ENCODE measurements around the gene SGCG.
"Not testable (repeated sequence)": the region's sequence is repeated elsewhere in the genome, so short reads cannot be mapped to it uniquely, and the experiment has no call there.

Gene SGCG

DNA sequence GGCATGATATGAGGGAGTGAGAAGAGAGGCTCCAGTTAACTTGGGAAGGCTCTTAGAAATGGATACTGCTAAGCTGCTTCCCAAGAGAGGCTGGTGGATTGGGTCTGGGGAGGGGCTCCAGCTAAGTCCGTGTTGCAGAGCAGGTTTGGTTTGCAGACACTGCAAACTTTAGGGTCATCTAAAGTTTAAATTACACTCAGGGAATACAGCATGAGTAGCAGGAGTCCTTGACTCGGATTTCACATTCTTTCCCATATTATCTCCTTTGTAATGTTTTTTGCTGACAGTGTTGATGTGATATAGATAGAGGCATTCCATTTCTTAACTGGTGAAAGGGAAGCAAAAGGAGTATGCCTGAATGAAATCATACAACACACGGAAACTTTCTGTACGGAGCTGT, 31.9 kb downstream of the SGCG start:
- no peak for DNase-seq

DNA sequence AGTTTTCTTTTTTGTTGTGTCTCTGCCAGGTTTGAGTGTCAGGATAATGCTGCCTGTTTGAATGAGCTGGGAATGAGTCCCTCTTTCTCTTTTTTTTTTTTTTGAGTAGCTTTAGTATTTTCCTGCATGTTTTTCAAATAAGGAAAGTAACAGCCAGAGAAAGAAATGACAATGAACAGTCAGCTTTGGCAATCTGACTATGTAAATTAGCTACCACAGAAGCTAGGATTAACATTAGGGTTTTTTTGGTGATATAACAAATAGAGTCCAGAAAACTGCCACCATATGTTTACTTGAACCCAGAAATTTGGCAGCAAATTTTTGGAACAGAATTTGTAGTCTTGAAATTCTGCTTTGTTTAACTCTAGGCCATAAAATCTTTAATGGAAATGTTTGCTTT, 50.5 kb downstream of the SGCG start:
- DNase-seq = no peak

DNA sequence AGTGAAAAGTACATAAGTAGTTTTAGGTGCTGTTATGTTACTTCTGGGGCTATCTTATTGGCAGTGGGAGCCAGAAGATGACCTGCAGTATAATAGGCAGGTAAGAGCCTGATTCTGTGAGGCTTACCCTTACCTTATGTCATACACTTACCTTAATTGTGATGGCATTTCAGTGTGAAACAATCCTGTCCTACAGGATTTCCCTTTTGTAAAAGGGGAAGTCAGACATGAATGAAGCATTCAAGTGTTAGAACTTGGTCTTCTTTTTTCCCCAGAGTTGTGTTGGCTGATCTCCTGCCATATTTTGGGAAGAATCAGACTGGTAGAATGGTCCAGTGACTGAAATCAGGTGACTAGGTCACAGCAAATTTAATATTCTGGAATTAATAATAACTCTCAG, 55.2 kb downstream of the SGCG start:
- no peak for DNase-seq

DNA sequence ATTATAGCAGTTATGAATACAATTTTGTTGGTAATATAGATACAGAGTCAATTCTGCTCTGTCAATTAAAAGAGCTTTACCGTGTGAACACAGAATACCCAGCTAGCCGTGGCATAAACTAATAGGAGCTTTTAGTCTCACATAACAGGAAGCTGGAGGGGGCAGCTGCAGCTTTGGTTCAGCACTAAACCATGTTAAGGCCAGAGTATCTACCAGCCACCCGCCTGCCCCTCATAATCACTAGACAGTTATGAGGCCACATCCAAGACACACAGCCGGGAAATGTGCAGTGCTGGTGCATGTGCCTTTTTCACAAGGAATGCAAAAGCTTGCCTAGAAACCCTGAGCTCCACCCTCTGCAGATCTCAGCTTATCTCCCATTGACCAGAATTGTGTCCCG, 62.3 kb downstream of the SGCG start:
- no peak for DNase-seq

DNA sequence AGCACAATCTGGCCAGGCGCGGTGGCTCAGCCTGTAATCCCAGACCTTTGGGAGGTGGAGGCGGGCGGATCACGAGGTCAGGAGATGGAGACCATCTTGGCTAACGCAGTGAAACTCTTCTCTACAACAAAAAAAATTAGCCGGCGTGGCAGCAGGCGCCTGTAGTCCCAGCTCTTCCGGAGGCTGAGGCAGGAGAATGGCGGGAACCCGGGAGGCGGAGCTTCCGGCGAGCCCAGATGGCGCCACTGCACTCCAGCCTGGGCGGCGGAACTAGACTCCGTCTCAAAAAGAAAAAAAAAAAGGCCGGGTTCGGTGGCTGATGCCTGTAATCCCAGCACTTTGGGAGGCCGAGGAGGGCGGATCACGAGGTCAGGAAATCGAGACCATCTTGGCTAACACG, 67.6 kb downstream of the SGCG start:
- DNase-seq = not testable (repeated sequence)

DNA sequence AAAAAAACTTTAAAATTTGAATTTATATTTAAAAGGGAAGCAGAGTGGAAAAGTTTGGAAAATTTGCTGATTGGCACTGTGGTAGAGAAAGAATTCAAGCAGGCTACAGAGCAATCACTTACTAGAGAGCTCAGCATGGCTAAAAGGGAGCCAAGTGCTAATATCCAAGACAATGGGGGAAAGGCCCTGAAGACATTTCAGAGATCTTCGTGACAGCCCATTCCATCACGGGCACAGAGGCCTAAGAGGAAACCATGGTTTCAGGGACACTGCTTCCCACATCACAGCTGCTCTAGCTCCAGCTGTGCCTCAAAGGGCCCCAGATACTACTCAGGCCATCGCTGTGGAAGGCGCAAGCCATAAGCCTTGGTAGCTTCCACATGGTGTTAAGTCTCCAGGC, 73.7 kb downstream of the SGCG start:
- no peak for DNase-seq

DNA sequence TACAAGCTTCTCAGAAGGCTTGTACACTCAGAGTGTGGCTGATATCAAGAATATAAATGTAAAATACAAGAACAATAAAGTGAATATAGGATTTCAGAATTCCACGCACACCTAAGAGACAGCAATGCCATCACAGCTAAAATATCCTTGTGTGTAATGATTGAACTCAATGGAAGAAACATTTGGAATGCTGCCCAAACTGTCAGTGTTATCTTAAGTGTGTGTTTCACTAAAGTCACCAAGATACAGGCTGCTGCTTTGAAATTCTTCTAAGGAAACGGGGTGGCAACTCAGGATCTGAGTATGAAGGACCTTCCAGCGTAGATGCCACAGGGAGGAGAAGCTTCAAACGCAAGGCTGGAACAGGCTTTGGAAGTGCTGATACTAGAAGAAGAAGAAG, 86.8 kb downstream of the SGCG start:
- DNase-seq = no peak

DNA sequence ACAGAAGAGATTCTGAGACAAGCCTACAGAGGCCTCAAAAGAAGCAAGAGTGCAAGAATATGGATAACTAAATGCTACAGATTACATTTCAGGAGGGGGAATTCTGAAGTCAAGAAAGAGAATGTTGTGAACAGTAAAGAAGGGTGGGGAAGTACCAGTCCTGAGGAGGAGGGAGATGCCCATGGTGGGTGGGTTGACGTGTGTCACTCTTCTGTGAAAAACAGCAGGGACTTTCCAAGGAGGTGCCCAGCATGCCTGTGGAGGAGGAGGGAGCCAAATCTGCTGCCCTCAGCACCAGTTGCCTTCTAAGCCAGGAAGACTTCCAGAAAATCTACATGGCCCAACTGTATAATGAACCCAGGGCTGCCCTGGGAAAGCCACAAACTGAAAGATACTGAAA, 87.7 kb downstream of the SGCG start:
- no peak for DNase-seq

DNA sequence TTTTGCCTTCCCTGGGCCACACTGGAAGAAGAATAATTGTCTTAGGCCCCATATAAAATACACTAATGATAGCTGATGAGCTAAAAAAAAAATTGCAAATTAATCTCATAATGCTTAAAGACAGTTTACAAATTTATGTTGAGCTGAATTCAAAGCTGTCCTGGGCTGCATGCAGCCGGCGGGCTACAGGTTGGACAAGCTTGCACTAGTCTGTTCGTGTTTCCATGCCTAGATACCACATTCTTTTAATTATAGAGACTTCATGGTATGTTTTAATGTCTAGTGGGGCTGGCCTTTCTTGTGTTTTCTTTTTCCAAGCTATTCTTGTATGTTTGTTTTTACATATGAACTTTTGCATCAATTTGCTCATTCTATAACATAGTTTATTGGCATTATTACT, 90.6 kb downstream of the SGCG start:
- DNase-seq = no peak

DNA sequence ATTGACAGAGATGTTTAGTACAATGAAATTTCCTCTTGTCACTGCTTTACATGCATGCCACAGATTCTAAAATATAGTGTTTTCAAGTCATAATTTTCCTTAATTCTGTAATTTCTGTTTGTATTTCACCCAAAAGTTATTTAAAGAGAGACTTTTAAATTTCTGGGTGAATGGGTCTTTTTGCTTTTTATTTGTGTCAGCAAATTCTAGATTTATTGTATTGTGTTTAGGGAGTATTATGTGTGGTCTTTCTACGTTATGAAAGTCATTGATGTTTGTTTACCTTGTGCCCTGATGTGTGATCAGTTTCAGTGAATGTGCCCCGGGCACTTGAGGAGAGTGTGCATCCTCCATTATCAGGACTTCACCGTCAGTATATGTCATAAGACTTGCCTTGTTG, 92.7 kb downstream of the SGCG start:
- DNase-seq = no peak

DNA sequence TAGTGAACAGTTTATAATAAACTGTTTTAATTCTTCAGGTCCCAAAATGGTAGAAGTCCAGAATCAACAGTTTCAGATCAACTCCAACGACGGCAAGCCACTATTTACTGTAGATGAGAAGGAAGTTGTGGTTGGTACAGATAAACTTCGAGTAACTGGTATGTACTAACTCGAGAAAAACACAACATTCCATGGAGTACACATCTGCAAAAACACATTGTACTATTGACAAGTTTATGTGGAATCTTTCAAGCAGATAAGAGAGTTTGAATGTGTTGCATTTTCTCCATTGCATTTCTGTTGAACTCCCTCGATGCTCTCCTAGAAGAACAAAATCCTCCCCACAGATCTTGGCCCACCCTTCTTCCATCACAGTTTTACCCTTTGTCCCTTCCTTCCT, 98.5 kb downstream of the SGCG start:
- DNase-seq = no peak

DNA sequence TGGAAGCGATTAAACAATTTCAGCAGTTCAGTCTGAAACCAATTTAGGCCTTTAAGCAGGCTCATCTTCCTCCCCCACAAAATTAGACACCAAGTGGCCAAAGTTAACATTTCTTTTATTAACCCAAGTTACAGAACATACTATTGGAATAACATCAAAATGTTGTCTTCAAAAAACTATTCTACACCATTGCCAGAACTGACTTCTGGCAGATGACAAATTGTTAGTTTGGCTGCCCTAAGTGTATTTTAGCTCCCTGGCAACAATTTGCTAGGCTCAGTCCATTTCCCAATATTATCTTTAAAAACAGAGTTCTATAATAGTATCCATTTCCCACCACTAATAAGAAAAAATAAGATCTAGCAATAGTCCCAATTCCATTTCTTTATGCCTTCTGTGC, 107.8 kb downstream of the SGCG start:
- DNase-seq = no peak

DNA sequence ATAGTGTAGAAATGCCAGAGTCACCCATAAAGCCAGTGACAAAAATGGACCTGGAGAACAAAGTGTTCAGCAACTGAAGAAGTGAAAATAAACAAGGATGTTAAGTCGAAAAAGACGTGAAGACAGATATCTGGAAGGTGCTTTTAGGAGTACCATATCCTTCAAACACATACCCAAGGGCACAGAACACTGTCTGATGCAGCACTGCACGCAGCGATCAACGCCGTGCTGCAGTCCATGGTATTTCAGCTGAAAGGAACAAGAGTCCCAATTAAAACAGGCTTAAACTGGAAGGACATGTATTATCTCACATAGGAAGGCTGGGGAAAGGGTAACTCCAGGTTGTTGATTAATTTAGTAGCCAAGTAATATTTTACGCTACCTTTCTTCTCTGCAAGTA, 108.2 kb downstream of the SGCG start:
- DNase-seq = no peak

DNA sequence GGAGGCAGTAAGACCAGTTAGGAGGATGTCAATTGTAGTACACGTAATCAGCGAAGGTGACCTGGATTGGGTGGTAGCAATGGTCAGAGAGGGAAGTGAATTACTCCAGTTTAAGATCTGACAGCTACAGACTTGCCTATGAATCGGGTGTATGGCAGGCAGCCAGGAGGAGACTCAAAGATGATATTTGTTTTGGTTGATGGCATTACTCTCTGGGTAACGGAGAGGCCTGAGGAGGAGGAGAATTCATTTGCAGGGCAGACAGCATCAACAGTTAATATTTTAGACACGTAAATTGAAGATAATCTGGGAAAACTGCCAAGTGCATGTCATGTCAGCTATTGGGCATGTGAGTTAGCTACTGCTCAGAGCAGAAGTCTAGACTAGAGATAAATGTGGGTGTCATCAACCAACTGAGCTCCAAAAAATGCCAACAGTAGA, 109.2 kb downstream of the SGCG start:
- DNase-seq = peak; percentile 4

DNA sequence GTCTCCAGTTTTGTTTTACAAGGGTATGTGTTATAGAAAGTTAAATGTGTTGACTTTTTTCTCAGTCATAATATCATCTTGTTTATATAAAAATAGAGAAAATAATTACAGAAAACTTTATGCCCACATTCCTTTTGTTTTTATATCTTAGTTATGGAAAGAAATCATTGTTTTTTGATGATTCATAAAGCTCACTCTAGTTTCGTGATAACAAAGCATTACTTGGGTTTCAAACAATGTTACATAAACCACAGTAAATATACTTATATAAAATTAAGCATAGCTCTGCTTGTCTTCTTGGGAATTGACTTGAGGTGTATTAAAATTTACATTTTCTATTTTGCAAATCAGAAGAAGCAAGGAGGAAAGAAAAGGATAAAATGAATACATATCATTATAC, 111.8 kb downstream of the SGCG start:
- no peak for DNase-seq

DNA sequence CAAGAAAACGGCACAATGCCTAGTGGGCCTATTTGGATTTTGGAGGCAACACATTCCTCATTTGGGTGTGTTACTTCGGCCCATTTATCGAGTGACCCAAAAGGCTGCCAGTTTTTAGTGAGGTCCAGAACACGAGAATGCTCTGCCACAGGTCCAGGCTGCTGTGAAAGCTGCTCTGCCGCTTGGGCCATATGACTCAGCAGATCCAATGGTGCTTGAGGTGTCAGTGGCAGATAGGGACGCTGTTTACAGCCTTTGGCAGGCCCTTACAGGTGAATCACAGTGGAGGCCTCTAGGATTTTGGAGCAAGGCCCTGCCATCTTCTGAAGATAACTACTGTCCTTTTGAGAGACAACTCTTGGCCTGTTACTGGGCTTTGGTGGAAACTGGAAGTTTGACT, 134.1 kb downstream of the SGCG start:
- DNase-seq = not testable (repeated sequence)

DNA sequence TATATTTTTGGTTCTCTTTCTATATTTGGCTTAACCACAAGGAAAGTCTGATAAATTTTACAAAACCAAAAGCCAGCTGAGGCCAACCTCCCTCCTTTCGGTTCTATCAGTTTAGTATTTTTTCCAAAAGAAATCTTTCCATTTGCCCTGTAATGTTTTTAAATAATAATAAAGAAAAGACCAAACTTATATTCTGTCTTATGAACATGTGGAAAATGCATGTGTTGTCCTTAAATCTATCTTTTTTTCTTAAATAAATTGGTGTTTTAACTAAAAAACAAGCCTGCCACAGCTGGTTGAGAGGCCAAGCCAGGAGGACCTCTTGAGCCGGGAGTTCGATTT, 139.1 kb downstream of the SGCG start:
- no peak for DNase-seq

DNA sequence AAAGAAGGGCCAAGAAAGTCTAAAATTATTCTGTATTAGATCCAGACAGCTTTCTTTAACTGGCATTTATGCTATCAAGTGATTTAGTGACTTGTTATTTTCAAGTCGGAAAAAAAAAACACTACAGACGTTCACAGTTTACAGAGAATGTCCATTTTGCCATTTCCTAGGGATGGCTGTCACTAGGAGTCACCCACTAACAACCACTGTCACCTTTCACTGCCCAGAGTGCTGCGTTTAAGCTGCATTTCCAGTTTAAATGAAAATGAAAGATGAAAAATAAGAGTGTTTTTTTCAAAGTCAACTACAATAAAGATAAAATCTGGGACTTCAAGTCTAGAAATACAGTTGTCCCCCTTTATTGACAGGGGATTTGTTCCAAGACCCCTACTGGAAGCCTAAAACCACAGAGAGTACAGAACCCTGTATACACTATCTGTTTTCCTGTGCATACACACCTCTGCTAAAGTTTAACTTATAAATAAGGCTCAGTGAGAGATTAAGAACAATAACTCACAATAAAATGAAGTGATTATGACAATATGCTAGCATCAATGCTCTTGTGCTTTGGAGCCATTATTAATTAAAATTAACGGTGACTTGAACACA, 140.3 kb downstream of the SGCG start:
- DNase-seq = no peak

DNA sequence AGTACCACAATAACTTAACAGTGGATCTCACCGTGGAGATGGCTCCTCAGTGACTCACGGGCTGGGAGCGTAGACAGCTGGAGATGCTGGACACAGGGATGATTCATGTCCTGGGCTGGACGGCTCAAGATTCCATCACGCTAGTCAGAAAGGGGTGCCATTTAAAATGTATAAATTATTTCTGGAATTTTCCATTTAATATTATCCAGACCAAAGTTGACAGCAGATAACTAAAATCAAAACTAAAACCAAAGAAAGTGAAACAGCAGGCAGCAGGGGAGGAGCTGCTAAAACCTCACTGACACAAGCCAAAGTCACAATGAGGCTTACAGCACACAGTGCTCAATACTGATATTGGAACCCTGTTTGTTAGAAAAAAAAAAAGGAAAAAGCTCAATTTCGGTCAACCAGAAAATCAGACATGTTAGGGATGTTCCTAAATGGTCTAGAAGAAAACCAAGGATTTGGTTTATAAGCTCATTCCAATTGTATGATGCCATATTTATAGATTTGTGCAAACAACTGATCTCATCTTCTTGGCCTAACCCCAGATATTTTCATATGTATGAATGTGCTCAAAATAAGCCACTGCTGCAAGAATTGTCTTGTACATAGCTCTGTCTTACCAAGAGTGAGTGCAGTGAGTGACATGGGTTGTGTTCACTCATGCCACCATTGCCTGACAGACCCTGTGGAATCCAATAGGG, 140.9 kb downstream of the SGCG start:
- DNase-seq = no peak

DNA sequence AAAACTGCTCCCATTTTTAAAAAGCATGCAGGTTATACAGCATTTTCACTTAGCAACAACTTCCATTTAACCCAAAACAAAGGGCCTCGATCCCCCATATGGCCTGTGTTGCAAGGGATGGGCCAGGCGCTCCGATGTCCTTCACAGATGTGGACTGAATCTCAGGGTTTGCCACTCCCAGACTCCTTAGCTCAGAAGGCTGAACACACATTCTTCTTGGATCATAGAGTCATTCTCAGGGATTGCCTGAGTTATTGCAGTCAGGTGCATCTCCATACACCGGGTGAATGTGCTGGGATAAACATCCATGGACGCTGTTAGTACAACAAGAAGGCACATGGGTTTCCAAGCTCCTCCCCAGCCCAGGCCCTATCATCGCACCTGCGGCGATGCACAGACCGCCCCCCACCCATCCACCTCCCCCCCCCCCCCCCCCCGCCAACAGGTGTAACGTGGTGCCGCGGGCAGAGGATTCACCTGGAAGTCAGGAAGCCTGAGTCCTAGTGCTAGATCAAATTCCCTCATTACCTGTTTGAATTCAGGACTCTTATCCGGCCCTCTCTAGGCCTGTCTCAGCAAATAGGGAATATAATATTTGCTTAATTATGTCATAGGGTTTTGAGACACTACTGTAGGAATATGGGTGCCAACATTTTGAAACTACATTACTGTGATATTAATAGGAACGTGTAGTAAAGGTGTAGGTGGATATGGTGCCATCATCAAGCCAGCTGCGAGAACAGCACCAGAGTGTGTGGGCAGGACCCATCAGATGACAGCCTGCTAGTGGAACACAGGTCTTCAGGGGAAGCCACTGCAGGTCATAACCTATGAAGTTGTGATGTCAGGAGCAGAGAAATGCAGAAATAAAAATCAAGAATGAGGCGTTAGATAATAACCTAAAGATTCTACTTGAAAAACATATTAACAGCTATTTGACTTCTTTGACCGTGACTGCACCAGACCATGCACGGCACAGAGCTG, 141.9 kb downstream of the SGCG start:
- DNase-seq = no peak

DNA sequence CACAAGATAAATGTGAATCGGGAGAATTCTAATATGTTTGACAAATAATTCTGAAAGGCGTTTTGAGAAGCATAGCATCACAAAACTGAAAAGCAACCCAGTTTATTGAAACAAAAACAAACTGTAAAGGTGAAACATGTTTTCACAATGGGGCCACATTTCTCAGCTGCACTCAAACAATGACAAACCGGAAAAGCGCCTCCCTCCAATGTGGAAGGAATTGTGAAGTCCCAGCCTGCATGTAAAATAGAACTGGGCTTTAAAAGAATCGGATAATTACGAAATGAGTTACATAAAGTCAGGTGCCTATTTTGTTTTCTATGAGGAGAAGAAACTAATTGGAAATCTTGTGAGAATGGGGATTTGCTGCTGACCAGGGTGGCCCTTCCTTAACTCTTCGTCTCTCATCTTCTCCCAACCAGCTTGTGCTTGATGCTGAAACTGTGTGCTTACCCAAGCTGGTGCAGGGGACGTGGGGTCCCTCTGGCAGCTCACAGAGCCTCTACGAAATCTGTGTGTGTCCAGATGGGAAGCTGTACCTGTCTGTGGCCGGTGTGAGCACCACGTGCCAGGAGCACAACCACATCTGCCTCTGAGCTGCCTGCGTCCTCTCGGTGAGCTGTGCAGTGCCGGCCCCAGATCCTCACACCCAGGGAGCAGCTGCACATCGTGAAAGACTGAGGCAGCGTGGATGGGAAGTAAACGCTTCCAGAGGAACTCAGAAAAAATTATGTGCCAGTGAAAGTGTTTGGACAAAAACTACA, 143.3 kb downstream of the SGCG start:
- no peak for DNase-seq

DNA sequence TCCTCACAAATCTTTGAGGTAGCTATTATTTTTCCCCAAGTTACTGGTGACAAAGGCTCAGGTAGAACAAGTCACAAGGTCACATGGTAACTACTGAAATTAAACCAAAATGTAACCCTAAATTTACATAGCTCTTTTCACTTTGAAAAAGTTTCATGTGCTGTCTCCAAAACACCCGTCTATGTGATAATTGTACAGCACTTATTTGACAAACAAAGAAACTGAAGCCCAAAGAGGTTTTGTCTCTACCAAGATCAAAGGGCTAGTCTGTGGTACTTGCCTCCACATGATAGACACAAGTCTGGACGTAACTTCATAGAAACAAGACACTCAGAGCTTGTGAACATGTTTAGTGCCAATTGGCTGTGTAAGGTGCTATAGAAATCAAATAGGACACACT, 144.4 kb downstream of the SGCG start:
- no peak for DNase-seq

DNA sequence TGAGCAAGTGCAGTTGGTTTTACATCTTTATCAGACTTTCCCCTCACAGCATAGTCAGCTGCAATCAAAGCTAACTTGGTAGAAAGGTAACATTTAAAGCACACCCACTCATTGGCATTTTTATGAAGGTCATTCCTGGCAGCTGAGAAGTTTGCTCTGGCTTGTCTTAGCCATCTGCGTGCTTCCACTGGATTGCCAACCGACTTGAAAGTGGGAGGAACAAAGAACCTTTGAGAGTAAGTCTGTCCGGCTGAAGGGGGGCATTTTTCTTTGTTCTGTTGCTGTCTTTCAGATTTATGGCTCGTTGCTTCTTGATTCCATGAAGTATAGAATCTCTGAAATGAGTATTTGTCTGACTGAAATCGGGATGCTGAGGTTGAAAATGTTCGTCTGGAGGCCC, 149.6 kb downstream of the SGCG start:
- no peak for DNase-seq

Data from midbrain (tissue), 1 donor.